Body of pancreas (tissue), 4 donors: ENCODE data around the gene GNB3.

Experiments
- CTCF ChIP-seq, 7 experiments: fragments of 450-650 bp in 4 of 7; fragments of 200-600 bp in 3 of 7; sonication (generic) in 3 of 7; IDR thresholded peaks; one replicate each; pipeline ENCODE4 v1.5.1; 2016 to 2019; ENCODE audit warnings: antibody characterized with exemption in 7 of 7
- POLR2A ChIP-seq, 3 donors: fragments of 450-650 bp; IDR thresholded peaks; one replicate each; pipeline ENCODE4 v1.6.1; 2016; ENCODE audit warnings: antibody characterized with exemption in 3 of 3, mild to moderate bottlenecking in 2 of 3

- TF ChIP-seq CTCF (IDR thresholded peaks at IDR 0.05) (no peak), POLR2A (IDR thresholded peaks at IDR 0.05) (no peak)
Measured at GRCh38 chr12:6863586-6864321, 23.0 kb downstream of the GNB3 start.
